Mesendoderm (in vitro differentiated cells): ENCODE results near the gene NAA16.
A peak's percentile ranks its signal among the peaks of the same experiment; 100 is the strongest.

Experiments used
- DNase-seq: peaks from one replicate; pipeline ENCODE4 v3.0.0; 2013
- H2AK5ac ChIP-seq: 2 replicates; pipeline ENCODE4 v1.6.1; 2013; ENCODE audit warnings: low read length, inconsistent platforms
- H2BK120ac ChIP-seq: 2 replicates; pipeline ENCODE4 v1.6.1; 2013; ENCODE audit warnings: low read depth, mild to moderate bottlenecking, low read length, moderate library complexity, mixed read lengths
- H2BK15ac ChIP-seq: replicated peaks from 2 replicates; pipeline ENCODE4 v1.6.1; 2013; ENCODE audit warnings: low read depth, mild to moderate bottlenecking, moderate library complexity
- H2BK5ac ChIP-seq: 2 replicates; pipeline ENCODE4 v1.6.1; 2013; ENCODE audit warnings: low read length, inconsistent platforms
- H3K18ac ChIP-seq: 2 replicates; pipeline ENCODE4 v1.6.1; 2013; ENCODE audit warnings: mild to moderate bottlenecking, low read length, mixed read lengths
- H3K23ac ChIP-seq: one replicate; pipeline ENCODE4 v1.6.1; 2013; ENCODE audit warnings: low read length
- H3K27ac ChIP-seq: 2 replicates; pipeline ENCODE4 v1.5.1; 2013; ENCODE audit warnings: low read depth, mild to moderate bottlenecking, inconsistent platforms, low read length, moderate library complexity
- H3K27me3 ChIP-seq: 2 replicates; pipeline ENCODE4 v1.6.1; 2013; ENCODE audit warnings: low read length, control low read depth, mild to moderate bottlenecking, inconsistent platforms; ENCODE audit not compliant: insufficient read depth, poor library complexity
- H3K36me3 ChIP-seq: 2 replicates; pipeline ENCODE4 v1.6.1; 2013; ENCODE audit warnings: low read length, inconsistent platforms; ENCODE audit not compliant: control insufficient read depth, insufficient read depth
- H3K4ac ChIP-seq: one replicate; pipeline ENCODE4 v1.6.1; 2013; ENCODE audit warnings: low read depth, mild to moderate bottlenecking, low read length, moderate library complexity
- H3K4me1 ChIP-seq: 2 replicates; pipeline ENCODE4 v1.6.1; 2013; ENCODE audit warnings: low read depth, low read length, inconsistent platforms; ENCODE audit not compliant: control insufficient read depth
- H3K4me2 ChIP-seq: 2 replicates; pipeline ENCODE4 v1.6.1; 2013; ENCODE audit warnings: low read length
- H3K4me3 ChIP-seq: 2 replicates; pipeline ENCODE4 v1.5.1; 2013; ENCODE audit warnings: mild to moderate bottlenecking, low read length
- H3K56ac ChIP-seq: one replicate; pipeline ENCODE4 v1.6.1; 2013; ENCODE audit warnings: low read length
- H3K79me1 ChIP-seq: 2 replicates; pipeline ENCODE4 v1.6.1; 2013; ENCODE audit warnings: low read length, inconsistent platforms
- H3K79me2 ChIP-seq: 2 replicates; pipeline ENCODE4 v1.6.1; 2013; ENCODE audit warnings: mild to moderate bottlenecking, low read length; ENCODE audit not compliant: control insufficient read depth, insufficient read depth
- H3K9ac ChIP-seq: 2 replicates; pipeline ENCODE4 v1.6.1; 2013; ENCODE audit warnings: low read length, inconsistent platforms
- H4K5ac ChIP-seq: one replicate; pipeline ENCODE4 v1.6.1; 2013; ENCODE audit warnings: low read length
- H4K8ac ChIP-seq: one replicate; pipeline ENCODE4 v1.6.1; 2013; ENCODE audit warnings: low read depth, mild to moderate bottlenecking, control low read depth, low read length, moderate library complexity
- WGBS: extraction: QIAGEN DNeasy Blood & Tissue Kit; methylation state at CpG from one replicate; pipeline ENCODE4 v1.1.7; 2013; ENCODE audit warnings: low lambda C conversion rate, missing lambda C conversion rate; ENCODE audit not compliant: insufficient coverage; ENCODE audit errors: extremely low coverage; 5-methylcytosine and 5-hydroxymethylcytosine counted together

NAA16 gene

DNA sequence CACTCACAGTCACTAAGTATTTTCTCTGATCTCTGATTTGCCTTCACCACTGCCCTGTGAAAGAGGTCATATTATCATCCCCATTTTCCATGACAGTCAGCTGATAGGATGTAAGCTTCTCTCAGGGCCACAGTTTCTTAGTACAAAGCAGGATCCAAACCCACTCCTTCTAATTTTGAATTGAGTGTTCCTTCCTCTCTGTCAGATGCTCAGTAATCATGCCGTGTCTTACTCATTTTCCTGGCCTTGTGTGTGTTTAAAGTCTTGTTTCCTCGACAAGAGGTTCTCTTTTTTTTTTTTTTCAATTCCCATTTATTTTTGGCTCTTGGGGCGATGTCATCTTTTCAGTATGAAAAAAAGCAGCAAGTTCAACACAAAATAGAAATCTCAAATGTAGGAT lies 72.3 kb downstream of the NAA16 start:
- no peak overlapping the region for H3K9ac ChIP-seq
- no peak overlapping the region for H3K4me3 ChIP-seq
- no peak overlapping the region for H3K56ac ChIP-seq
- WGBS: no CpG with 5 or more reads among the region's 3 CpGs
- no peaks in the 10 kb centered on the region for H3K27me3 ChIP-seq
- H3K79me2 ChIP-seq: no peaks in the 10 kb centered on the region
- H3K4me2 ChIP-seq: no peak overlapping the region
- no peak overlapping the region for H2BK15ac ChIP-seq
- no peak for DNase-seq
- H3K27ac ChIP-seq: no peak overlapping the region
- no peak overlapping the region for H3K4ac ChIP-seq
- no peak overlapping the region for H3K23ac ChIP-seq
- H3K18ac ChIP-seq: no peak overlapping the region
- no peaks in the 10 kb centered on the region for H3K36me3 ChIP-seq
- no peak overlapping the region for H2BK120ac ChIP-seq
- H4K8ac ChIP-seq: no peak overlapping the region
- H2BK5ac ChIP-seq: no peak overlapping the region
- no peaks in the 10 kb centered on the region for H3K4me1 ChIP-seq
- no peak overlapping the region for H2AK5ac ChIP-seq
- H3K79me1 ChIP-seq: no peaks in the 10 kb centered on the region
- H4K5ac ChIP-seq: no peak overlapping the region

DNA sequence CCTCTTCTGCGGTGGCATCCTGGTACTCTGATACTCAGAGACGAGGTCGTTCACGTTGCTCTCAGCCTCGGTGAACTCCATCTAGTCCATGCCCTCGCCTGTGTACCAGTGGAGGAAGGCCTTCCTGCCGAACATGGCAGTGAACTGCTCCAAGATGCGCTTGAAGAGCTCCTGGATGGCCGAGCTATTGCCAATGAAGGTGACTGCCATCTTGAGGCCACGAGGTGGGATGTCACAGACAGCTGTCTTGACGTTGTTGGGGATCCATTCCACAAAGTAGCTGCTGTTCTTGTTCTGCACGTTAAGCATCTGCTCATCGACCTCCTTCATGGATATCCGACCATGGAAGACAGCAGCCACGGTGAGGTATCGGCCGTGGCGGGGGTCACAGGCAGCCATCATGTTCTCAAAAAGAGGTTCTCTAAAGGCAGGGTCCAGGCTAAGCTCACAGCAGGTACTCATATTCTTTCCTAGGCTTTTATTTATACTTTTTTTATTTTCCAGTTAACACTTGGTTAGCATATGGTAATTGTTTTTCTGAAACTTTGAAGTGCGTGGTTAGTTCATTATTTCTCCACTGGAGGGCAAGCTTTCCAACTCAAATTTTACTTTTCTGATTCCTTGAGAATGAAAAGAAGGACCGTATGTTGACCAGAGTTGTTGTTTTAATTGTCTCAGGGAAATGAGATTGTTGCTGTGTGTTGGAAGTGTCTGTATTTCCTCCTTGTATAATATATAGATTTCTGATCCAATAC lies 73.9 kb downstream of the NAA16 start:
- no peak overlapping the region for H3K9ac ChIP-seq
- H3K4me2 ChIP-seq: no peak overlapping the region
- no peak overlapping the region for H3K27ac ChIP-seq
- no peaks in the 10 kb centered on the region for H3K79me1 ChIP-seq
- no CpG with 5 or more reads among the region's 20 CpGs for WGBS
- no peak overlapping the region for H3K18ac ChIP-seq
- H4K5ac ChIP-seq: no peak overlapping the region
- no peak overlapping the region for H2BK120ac ChIP-seq
- no peaks in the 10 kb centered on the region for H3K4me1 ChIP-seq
- H2AK5ac ChIP-seq: no peak overlapping the region
- no peaks in the 10 kb centered on the region for H3K79me2 ChIP-seq
- no peak overlapping the region for H3K4me3 ChIP-seq
- H3K23ac ChIP-seq: no peak overlapping the region
- H3K27me3 ChIP-seq: no peaks in the 10 kb centered on the region
- no peak overlapping the region for H3K56ac ChIP-seq
- peak; percentile 17 for DNase-seq
- no peak overlapping the region for H2BK15ac ChIP-seq
- H2BK5ac ChIP-seq: no peak overlapping the region
- no peaks in the 10 kb centered on the region for H3K36me3 ChIP-seq
- no peak overlapping the region for H4K8ac ChIP-seq
- H3K4ac ChIP-seq: no peak overlapping the region

DNA sequence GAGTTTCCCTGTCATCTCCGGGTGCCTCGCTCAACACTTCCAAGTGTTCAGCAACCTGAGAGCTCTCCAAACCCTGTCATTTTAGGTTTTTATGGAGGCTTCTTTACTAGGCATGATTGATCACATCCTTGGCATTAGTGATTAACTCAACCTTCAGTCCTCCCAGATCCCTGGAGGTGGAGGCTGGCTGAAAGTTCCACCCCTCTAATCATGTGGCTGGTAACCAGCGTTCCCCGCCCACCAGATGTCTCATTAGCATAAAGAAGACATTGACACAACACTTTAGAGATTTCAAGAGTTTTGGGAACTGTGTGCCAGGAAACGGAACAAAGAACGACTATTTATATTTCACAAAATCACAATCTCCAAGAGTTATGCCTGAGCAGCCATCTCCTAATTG lies 75.1 kb downstream of the NAA16 start:
- no peak overlapping the region for H3K27ac ChIP-seq
- no peak for DNase-seq
- H3K23ac ChIP-seq: no peak overlapping the region
- no peak overlapping the region for H4K8ac ChIP-seq
- no peak overlapping the region for H3K4me3 ChIP-seq
- no peak overlapping the region for H3K56ac ChIP-seq
- no peak overlapping the region for H2BK5ac ChIP-seq
- H3K9ac ChIP-seq: no peak overlapping the region
- WGBS: no CpG with 5 or more reads among the region's 6 CpGs
- no peak overlapping the region for H2AK5ac ChIP-seq
- H2BK15ac ChIP-seq: no peak overlapping the region
- H3K36me3 ChIP-seq: no peaks in the 10 kb centered on the region
- H4K5ac ChIP-seq: no peak overlapping the region
- H2BK120ac ChIP-seq: no peak overlapping the region
- no peaks in the 10 kb centered on the region for H3K79me2 ChIP-seq
- H3K18ac ChIP-seq: no peak overlapping the region
- no peak overlapping the region for H3K4me2 ChIP-seq
- H3K27me3 ChIP-seq: no peaks in the 10 kb centered on the region
- H3K79me1 ChIP-seq: no peaks in the 10 kb centered on the region
- no peaks in the 10 kb centered on the region for H3K4me1 ChIP-seq
- H3K4ac ChIP-seq: no peak overlapping the region

DNA sequence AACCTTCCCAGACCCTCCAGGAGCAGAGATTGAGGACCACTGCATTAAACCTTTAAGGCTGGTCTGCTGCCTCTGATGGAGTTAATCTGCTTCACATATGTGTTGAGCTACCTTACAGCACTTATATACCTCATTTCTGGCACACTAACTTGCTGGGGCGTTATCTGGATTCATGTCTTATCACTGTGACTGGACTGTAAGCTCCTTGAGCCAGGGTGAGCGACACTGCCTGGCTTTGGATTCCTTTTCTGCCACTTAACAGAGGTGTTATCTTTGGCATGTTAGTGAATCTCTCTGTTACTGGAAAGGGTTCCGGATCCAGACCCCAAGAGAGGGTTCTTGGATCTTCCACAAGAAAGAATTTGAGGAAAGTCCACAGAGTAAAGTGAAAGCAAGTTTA lies 76.5 kb downstream of the NAA16 start:
- WGBS: no CpG with 5 or more reads among the region's 3 CpGs
- peak; percentile 44 for DNase-seq

DNA sequence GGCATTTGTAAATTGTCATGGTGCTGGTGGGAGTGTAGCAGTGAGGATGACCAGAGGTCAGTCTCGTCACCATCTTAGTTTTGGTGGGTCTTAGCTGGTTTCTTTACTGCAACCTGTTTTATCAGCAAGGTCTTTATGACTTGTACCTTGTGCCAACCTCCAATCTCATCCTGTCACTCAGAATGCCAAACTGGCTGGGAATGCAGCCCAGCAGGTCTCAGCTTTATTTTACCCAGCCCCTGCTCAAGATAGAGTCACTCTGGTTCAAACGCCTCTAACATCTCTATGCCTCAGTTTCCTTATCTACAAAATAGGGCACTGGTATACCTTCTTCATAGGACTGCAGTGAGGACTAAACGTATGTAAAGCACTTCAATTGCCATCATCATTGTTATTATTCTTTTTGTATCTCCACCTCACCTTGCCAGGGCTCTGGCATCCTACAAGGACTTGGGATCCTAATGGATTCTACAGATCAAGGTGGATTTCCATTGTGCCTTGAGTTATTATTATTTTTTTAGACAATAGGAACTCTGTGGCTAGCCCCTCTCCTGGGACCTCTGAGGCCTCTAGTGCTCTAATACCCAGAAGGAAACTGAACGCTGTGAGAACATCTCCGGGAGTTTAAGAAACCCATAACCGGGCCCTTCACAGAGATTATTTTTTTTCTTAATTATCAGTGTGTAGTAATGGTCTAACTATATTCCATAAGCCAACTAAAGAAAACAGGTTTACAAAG lies 77.2 kb downstream of the NAA16 start:
- no peak overlapping the region for H3K23ac ChIP-seq
- no peak overlapping the region for H3K27ac ChIP-seq
- no peaks in the 10 kb centered on the region for H3K79me2 ChIP-seq
- no peak overlapping the region for H2AK5ac ChIP-seq
- DNase-seq: no peak
- H2BK15ac ChIP-seq: no peak overlapping the region
- no peak overlapping the region for H3K4me3 ChIP-seq
- H2BK120ac ChIP-seq: no peak overlapping the region
- H4K5ac ChIP-seq: no peak overlapping the region
- WGBS: no CpG with 5 or more reads among the region's 6 CpGs
- H3K4me1 ChIP-seq: no peaks in the 10 kb centered on the region
- no peak overlapping the region for H3K56ac ChIP-seq
- no peaks in the 10 kb centered on the region for H3K79me1 ChIP-seq
- H2BK5ac ChIP-seq: no peak overlapping the region
- no peak overlapping the region for H3K4ac ChIP-seq
- no peaks in the 10 kb centered on the region for H3K36me3 ChIP-seq
- no peak overlapping the region for H3K9ac ChIP-seq
- H4K8ac ChIP-seq: no peak overlapping the region
- H3K18ac ChIP-seq: no peak overlapping the region
- no peak overlapping the region for H3K4me2 ChIP-seq
- no peaks in the 10 kb centered on the region for H3K27me3 ChIP-seq

More for the DNA sequence above, 76.5 kb downstream of the NAA16 start:
- H4K8ac ChIP-seq: no peak overlapping the region
- H2BK15ac ChIP-seq: no peak overlapping the region
- H2BK5ac ChIP-seq: no peak overlapping the region
- no peaks in the 10 kb centered on the region for H3K79me2 ChIP-seq
- no peak overlapping the region for H3K4ac ChIP-seq
- H2BK120ac ChIP-seq: no peak overlapping the region
- H3K4me1 ChIP-seq: no peaks in the 10 kb centered on the region
- H2AK5ac ChIP-seq: no peak overlapping the region
- no peak overlapping the region for H3K23ac ChIP-seq
- H3K18ac ChIP-seq: no peak overlapping the region
- no peaks in the 10 kb centered on the region for H3K79me1 ChIP-seq
- no peaks in the 10 kb centered on the region for H3K27me3 ChIP-seq
- H3K36me3 ChIP-seq: no peaks in the 10 kb centered on the region
- no peak overlapping the region for H3K27ac ChIP-seq
- H4K5ac ChIP-seq: no peak overlapping the region
- H3K4me3 ChIP-seq: no peak overlapping the region
- H3K56ac ChIP-seq: no peak overlapping the region
- H3K9ac ChIP-seq: no peak overlapping the region
- H3K4me2 ChIP-seq: no peak overlapping the region
